Sigmoid colon (tissue), 4 donors: Measurements from ENCODE around the gene PCBP3.

Experiments
- POLR2A ChIP-seq, 2 donors: fragments of 450-650 bp; IDR thresholded peaks; one replicate each; pipeline ENCODE4 v1.6.1; 2016; ENCODE audit warnings: antibody characterized with exemption in 2 of 2, mild to moderate bottlenecking in 2 of 2, moderate library complexity in 2 of 2
- POLR2AphosphoS5 ChIP-seq, 4 donors: sonication (generic); formaldehyde crosslinking; IDR thresholded peaks; one replicate each; pipeline ENCODE4 v1.6.1; 2017; ENCODE audit warnings: antibody characterized with exemption in 4 of 4
- TF ChIP-seq, protein P1 (sequence below), 4 experiments: fragments of 450-650 bp in 3 of 4; fragments of 200-600 bp in 1 of 4; IDR thresholded peaks; one replicate each; pipeline ENCODE4 v1.5.1; 2016 to 2019; ENCODE audit warnings: antibody characterized with exemption in 4 of 4, mild to moderate bottlenecking in 3 of 4, moderate library complexity in 2 of 4

DNA sequence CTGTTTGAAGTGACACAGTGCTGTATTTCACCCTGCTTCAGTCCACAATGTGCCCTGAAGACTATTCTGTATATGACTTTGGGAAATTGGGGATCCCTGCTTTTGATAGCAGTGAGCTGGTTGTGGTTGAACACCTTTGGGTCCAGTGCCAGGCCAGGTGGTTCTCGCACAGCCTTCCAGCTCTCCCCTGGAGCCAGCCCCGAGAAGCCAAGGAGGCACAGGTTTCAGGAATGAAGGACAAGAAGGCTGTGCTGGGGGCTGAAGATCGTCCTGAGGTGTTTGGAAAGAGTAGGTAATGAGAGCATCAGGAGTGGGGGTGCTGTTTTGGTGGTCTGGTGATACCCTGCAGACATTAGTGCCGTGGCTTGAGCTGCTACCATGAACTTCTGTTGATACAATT is 206.7 kb downstream of the PCBP3 start:
- TF ChIP-seq, protein P1, sequence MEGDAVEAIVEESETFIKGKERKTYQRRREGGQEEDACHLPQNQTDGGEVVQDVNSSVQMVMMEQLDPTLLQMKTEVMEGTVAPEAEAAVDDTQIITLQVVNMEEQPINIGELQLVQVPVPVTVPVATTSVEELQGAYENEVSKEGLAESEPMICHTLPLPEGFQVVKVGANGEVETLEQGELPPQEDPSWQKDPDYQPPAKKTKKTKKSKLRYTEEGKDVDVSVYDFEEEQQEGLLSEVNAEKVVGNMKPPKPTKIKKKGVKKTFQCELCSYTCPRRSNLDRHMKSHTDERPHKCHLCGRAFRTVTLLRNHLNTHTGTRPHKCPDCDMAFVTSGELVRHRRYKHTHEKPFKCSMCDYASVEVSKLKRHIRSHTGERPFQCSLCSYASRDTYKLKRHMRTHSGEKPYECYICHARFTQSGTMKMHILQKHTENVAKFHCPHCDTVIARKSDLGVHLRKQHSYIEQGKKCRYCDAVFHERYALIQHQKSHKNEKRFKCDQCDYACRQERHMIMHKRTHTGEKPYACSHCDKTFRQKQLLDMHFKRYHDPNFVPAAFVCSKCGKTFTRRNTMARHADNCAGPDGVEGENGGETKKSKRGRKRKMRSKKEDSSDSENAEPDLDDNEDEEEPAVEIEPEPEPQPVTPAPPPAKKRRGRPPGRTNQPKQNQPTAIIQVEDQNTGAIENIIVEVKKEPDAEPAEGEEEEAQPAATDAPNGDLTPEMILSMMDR (IDR thresholded peaks at IDR 0.05), result no peak
- TF ChIP-seq POLR2A (IDR thresholded peaks at IDR 0.05) (no peak), POLR2AphosphoS5 (IDR thresholded peaks at IDR 0.05) (no peak)
